HEK293 (cell line): ENCODE data around the gene LMTK2.

Experiments used
- CTCF ChIA-PET: fragments of 350-600 bp; formaldehyde crosslinking; extraction: SDS; loops from one replicate; lab custom pipeline; 2021; ENCODE audit warnings: antibody characterized with exemption; lab: Yijun Ruan, JAX
- POLR2A ChIA-PET: fragments of 300-600 bp; formaldehyde crosslinking; extraction: SDS; loops from one replicate; lab custom pipeline; 2020; ENCODE audit warnings: antibody characterized with exemption, inconsistent platforms; lab: Yijun Ruan, JAX
- H3K27ac ChIP-seq: fragments of 200-500 bp; sonication (Bioruptor generic); 2 replicates; pipeline ENCODE4 v1.5.1; 2014; ENCODE audit warnings: low read depth, low read length, control low read depth, inconsistent platforms; ENCODE audit errors: extremely low read depth
- H3K36me3 ChIP-seq, 2 experiments: fragments of 200-500 bp in 1 of 2; sonication (Bioruptor generic) in 1 of 2; 1 replicate in 1 of 2; 2 replicates in 1 of 2; pipeline ENCODE4 v1.5.1; 2014 to 2017; ENCODE audit warnings: inconsistent platforms in 2 of 2, low read length in 2 of 2; ENCODE audit not compliant: control insufficient read depth in 2 of 2, insufficient read depth in 1 of 2
- H3K4me1 ChIP-seq: fragments of 200-500 bp; sonication (Bioruptor generic); 2 replicates; pipeline ENCODE4 v1.5.1; 2014; ENCODE audit warnings: mild to moderate bottlenecking, low read length, inconsistent platforms; ENCODE audit not compliant: control insufficient read depth, insufficient read depth
- H3K4me3 ChIP-seq: 2 replicates; pipeline ENCODE4 v1.5.1; 2011; ENCODE audit warnings: low read depth, mild to moderate bottlenecking, control low read depth, low read length, moderate library complexity
- H3K9me3 ChIP-seq: fragments of 200-500 bp; sonication (Bioruptor generic); 2 replicates; pipeline ENCODE4 v1.5.1; 2014; ENCODE audit warnings: low read depth, low read length, inconsistent platforms; ENCODE audit not compliant: control insufficient read depth, insufficient read depth
- BCL11A ChIP-seq: fragments of 450-650 bp; formaldehyde crosslinking; IDR thresholded peaks from 2 replicates; pipeline ENCODE4 v1.5.1; 2016; ENCODE audit warnings: low read depth, missing biosample characterization, missing genetic modification characterization
- FEZF1 ChIP-seq: fragments of 450-650 bp; formaldehyde crosslinking; IDR thresholded peaks from 2 replicates; pipeline ENCODE4 v1.5.1; 2016; ENCODE audit warnings: missing biosample characterization, missing genetic modification characterization
- GLIS2 ChIP-seq: fragments of 450-650 bp; formaldehyde crosslinking; IDR thresholded peaks from 2 replicates; pipeline ENCODE4 v1.5.1; 2016; ENCODE audit warnings: missing biosample characterization, missing genetic modification characterization
- HOXA7 ChIP-seq: sonication (generic); formaldehyde crosslinking; IDR thresholded peaks from 2 replicates; pipeline ENCODE4 v1.8.1; 2022; ENCODE audit warnings: missing genetic modification reagents, borderline replicate concordance
- KLF8 ChIP-seq: fragments of 450-650 bp; formaldehyde crosslinking; IDR thresholded peaks from 2 replicates; pipeline ENCODE4 v1.5.1; 2016; ENCODE audit warnings: missing biosample characterization, missing genetic modification characterization
- MZF1 ChIP-seq: fragments of 450-650 bp; formaldehyde crosslinking; IDR thresholded peaks from 2 replicates; pipeline ENCODE4 v1.5.1; 2017; ENCODE audit warnings: missing biosample characterization, missing genetic modification characterization, borderline replicate concordance
- PRDM6 ChIP-seq: fragments of 450-650 bp; formaldehyde crosslinking; IDR thresholded peaks from 2 replicates; pipeline ENCODE4 v1.5.1; 2017; ENCODE audit warnings: missing biosample characterization, missing genetic modification characterization
- RBAK ChIP-seq: fragments of 450-650 bp; formaldehyde crosslinking; IDR thresholded peaks from 2 replicates; pipeline ENCODE4 v1.5.1; 2016; ENCODE audit warnings: missing biosample characterization, missing genetic modification characterization
- REST ChIP-seq: fragments of 450-650 bp; formaldehyde crosslinking; IDR thresholded peaks from 2 replicates; pipeline ENCODE4 v1.5.1; 2016; ENCODE audit warnings: missing biosample characterization, missing genetic modification characterization
- SALL2 ChIP-seq: fragments of 450-650 bp; formaldehyde crosslinking; IDR thresholded peaks from 2 replicates; pipeline ENCODE4 v1.5.0; 2017; ENCODE audit warnings: missing biosample characterization, mild to moderate bottlenecking, missing genetic modification characterization, borderline replicate concordance
- SCRT1 ChIP-seq: fragments of 450-650 bp; formaldehyde crosslinking; IDR thresholded peaks from 2 replicates; pipeline ENCODE4 v1.5.1; 2016; ENCODE audit warnings: missing biosample characterization, missing genetic modification characterization, borderline replicate concordance
- SCRT2 ChIP-seq: fragments of 450-650 bp; formaldehyde crosslinking; IDR thresholded peaks from 2 replicates; pipeline ENCODE4 v1.5.1; 2016; ENCODE audit warnings: missing biosample characterization, missing genetic modification characterization
- SETDB1 ChIP-seq: IDR thresholded peaks from one replicate; pipeline ENCODE4 v1.6.1; 2017; ENCODE audit warnings: mild to moderate bottlenecking, low read length, moderate library complexity, mixed read lengths; ENCODE audit not compliant: insufficient read length
- WT1 ChIP-seq: fragments of 450-650 bp; formaldehyde crosslinking; IDR thresholded peaks from 2 replicates; pipeline ENCODE4 v1.5.1; 2016; ENCODE audit warnings: missing biosample characterization, missing genetic modification characterization
- ZBTB10 ChIP-seq: fragments of 450-650 bp; formaldehyde crosslinking; IDR thresholded peaks from 2 replicates; pipeline ENCODE4 v1.5.1; 2016; ENCODE audit warnings: missing biosample characterization, missing genetic modification characterization
- ZBTB48 ChIP-seq: fragments of 450-650 bp; formaldehyde crosslinking; IDR thresholded peaks from 2 replicates; pipeline ENCODE4 v1.5.1; 2016; ENCODE audit warnings: missing biosample characterization, missing genetic modification characterization
- ZIC2 ChIP-seq: fragments of 450-650 bp; formaldehyde crosslinking; IDR thresholded peaks from 2 replicates; pipeline ENCODE4 v1.5.1; 2016; ENCODE audit warnings: missing biosample characterization, missing genetic modification characterization
- ZNF184 ChIP-seq: fragments of 450-650 bp; IDR thresholded peaks from 2 replicates; pipeline ENCODE4 v1.5.1; 2018; ENCODE audit warnings: missing biosample characterization, mild to moderate bottlenecking, missing genetic modification characterization
- ZNF223 ChIP-seq: fragments of 450-650 bp; formaldehyde crosslinking; IDR thresholded peaks from 2 replicates; pipeline ENCODE4 v1.5.1; 2016; ENCODE audit warnings: missing biosample characterization, missing genetic modification characterization
- ZNF768 ChIP-seq: fragments of 450-650 bp; formaldehyde crosslinking; IDR thresholded peaks from 2 replicates; pipeline ENCODE4 v1.5.1; 2018; ENCODE audit warnings: missing biosample characterization, mild to moderate bottlenecking, missing genetic modification characterization
- TF ChIP-seq, protein P1 (sequence below): fragments of 450-650 bp; formaldehyde crosslinking; IDR thresholded peaks from 2 replicates; pipeline ENCODE4 v1.5.1; 2016; ENCODE audit warnings: missing biosample characterization, missing genetic modification characterization
- TF ChIP-seq, protein P2 (sequence below): fragments of 450-650 bp; formaldehyde crosslinking; IDR thresholded peaks from 2 replicates; pipeline ENCODE4; 2016; ENCODE audit warnings: missing biosample characterization, missing genetic modification characterization
- TF ChIP-seq, protein P3 (sequence below): fragments of 450-650 bp; formaldehyde crosslinking; IDR thresholded peaks from 2 replicates; pipeline ENCODE4 v1.5.1; 2016; ENCODE audit warnings: missing biosample characterization, missing genetic modification characterization

The LMTK2 gene

DNA sequence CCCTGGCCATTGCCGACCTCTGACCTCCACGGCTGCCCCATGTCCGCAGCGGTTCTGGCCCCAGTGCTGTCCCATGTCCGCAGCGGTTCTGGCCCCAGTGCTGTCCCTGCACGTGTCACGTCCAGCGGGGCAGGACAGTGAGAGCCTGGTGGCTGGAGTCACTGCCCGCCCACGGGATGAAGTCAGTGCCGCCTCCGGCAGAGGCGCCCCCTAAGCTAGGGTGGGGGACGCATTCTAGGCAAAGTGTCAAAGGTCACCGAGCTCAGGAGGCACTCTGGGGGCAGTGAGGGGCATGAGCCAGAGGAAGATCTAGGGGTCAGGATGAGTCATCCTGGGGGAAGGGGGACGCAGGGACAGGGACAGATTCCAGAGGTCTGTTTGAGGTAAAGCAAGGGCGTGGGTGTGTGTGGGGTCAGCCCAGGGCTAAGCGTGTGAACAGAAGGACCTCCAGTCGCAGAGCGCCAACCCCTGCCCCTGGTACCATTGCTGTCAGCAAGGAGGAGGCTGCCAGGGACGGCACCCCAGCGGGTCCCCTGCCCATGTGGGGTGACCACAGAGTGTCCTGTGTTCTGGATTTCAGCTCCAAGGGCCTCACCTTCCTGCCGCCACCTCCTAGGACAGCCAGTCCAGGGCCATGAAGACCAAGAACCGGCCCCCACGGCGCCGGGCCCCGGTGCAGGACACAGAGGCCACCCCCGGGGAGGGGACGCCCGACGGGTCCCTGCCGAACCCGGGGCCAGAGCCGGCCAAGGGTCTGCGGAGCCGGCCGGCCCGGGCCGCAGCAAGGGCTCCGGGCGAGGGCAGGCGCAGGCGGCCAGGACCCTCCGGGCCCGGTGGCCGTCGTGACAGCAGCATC lies 105.2 kb downstream of the LMTK2 start (continued):
- TF ChIP-seq, protein P1, sequence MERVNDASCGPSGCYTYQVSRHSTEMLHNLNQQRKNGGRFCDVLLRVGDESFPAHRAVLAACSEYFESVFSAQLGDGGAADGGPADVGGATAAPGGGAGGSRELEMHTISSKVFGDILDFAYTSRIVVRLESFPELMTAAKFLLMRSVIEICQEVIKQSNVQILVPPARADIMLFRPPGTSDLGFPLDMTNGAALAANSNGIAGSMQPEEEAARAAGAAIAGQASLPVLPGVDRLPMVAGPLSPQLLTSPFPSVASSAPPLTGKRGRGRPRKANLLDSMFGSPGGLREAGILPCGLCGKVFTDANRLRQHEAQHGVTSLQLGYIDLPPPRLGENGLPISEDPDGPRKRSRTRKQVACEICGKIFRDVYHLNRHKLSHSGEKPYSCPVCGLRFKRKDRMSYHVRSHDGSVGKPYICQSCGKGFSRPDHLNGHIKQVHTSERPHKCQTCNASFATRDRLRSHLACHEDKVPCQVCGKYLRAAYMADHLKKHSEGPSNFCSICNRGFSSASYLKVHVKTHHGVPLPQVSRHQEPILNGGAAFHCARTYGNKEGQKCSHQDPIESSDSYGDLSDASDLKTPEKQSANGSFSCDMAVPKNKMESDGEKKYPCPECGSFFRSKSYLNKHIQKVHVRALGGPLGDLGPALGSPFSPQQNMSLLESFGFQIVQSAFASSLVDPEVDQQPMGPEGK (tag by site-specific recombination), result peak; percentile 69; the same call in 1 of the 2 replicates
- no peak for TF ChIP-seq WT1 (tag by site-specific recombination)
- TF ChIP-seq MZF1 (tag by site-specific recombination), result no peak
- TF ChIP-seq ZIC2 (tag by site-specific recombination), result no peak
- TF ChIP-seq ZBTB48, result 0 out of 2 replicates have a peak, but pooled peaks have one; percentile 39
- TF ChIP-seq, protein P2, sequence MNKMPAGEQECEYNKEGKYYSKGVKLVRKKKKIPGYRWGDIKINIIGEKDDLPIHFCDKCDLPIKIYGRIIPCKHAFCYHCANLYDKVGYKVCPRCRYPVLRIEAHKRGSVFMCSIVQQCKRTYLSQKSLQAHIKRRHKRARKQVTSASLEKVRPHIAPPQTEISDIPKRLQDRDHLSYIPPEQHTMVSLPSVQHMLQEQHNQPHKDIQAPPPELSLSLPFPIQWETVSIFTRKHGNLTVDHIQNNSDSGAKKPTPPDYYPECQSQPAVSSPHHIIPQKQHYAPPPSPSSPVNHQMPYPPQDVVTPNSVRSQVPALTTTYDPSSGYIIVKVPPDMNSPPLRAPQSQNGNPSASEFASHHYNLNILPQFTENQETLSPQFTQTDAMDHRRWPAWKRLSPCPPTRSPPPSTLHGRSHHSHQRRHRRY (tag by site-specific recombination), result no peak
- TF ChIP-seq ZNF768 (tag by site-specific recombination), result no peak
- no peak for TF ChIP-seq HOXA7
- peak; percentile 92 for TF ChIP-seq BCL11A

- Histone ChIP-seq H3K9me3 (no peaks in the 10 kb centered on the region), H3K27ac (no peak overlapping the region), H3K4me3 (no peak overlapping the region), H3K36me3 (no peaks in the 10 kb centered on the region), H3K4me1 (no peaks in the 10 kb centered on the region)
- CTCF ChIA-PET, result interaction anchor here (1.5 kb wide), 1 partner anchor 44 kb away, joined by 3 read pairs; no protein-coding TSS in a partner anchor
- POLR2A ChIA-PET, result no interaction called here
- TF ChIP-seq ZBTB10 (tag by site-specific recombination) (0 out of 2 replicates have a peak, but pooled peaks have one; percentile 31), SCRT1 (tag by site-specific recombination) (0 out of 2 replicates have a peak, but pooled peaks have one; percentile 16), ZNF223 (tag by site-specific recombination) (no peak), FEZF1 (tag by site-specific recombination) (no peak), ZNF184 (tag by site-specific recombination) (no peak), SETDB1 (no peak), RBAK (tag by site-specific recombination) (no peak), KLF8 (tag by site-specific recombination) (no peak), REST (no peak), SCRT2 (tag by site-specific recombination) (peak; percentile 74), SALL2 (tag by site-specific recombination) (no peak), PRDM6 (tag by site-specific recombination) (no peak), GLIS2 (tag by site-specific recombination) (peak; percentile 55)
- TF ChIP-seq, protein P3, sequence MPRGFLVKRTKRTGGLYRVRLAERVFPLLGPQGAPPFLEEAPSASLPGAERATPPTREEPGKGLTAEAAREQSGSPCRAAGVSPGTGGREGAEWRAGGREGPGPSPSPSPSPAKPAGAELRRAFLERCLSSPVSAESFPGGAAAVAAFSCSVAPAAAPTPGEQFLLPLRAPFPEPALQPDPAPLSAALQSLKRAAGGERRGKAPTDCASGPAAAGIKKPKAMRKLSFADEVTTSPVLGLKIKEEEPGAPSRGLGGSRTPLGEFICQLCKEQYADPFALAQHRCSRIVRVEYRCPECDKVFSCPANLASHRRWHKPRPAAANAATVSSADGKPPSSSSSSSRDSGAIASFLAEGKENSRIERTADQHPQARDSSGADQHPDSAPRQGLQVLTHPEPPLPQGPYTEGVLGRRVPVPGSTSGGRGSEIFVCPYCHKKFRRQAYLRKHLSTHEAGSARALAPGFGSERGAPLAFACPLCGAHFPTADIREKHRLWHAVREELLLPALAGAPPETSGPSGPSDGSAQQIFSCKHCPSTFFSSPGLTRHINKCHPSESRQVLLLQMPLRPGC (tag by site-specific recombination), result no peak
Observed at GRCh38 chr7:98212532-98213041, 105.9 kb downstream of the LMTK2 start.
